ENCODE data around the gene IVNS1ABP. TPM values are rescaled to one million over a fixed set of nuclear protein-coding genes. Genes with fewer than 3 reads are reported as not detected.
"Not testable (repeated sequence)": the region's sequence is repeated elsewhere in the genome, so short reads cannot be mapped to it uniquely, and the experiment has no call there.

The IVNS1ABP gene
- total and polyA plus RNA-seq, 2 experiments from 2014 or later = 74.4 to 116 TPM

- not testable (repeated sequence) for H3K9me2 ChIP-seq (replicated peaks; ENCODE audit: insufficient read depth); H2AFZ ChIP-seq; H3K4me3 ChIP-seq; H3K27ac ChIP-seq; H3K27me3 ChIP-seq; H3K4me1 ChIP-seq (ENCODE audit: insufficient read depth); H4K20me1 ChIP-seq (ENCODE audit: insufficient read depth, poor library complexity, severe bottlenecking); H3K9me3 ChIP-seq (ENCODE audit: low read depth); H3K36me3 ChIP-seq (replicated peaks; ENCODE audit: insufficient read depth, low read depth); DNase-seq (ENCODE audit: low spot score); H3K4me2 ChIP-seq; H3K79me2 ChIP-seq
- 100% methylated on average over 3 of the region's 4 CpGs for WGBS (ENCODE audit: low lambda C conversion rate, missing lambda C conversion rate)
Observed at GRCh38 chr1:185251928-185252327, 65.1 kb downstream of the IVNS1ABP start.

GRCh38 chr1:185250063-185250462 lies 67.0 kb downstream of the IVNS1ABP start:
- Histone ChIP-seq H3K4me2 (no peak overlapping the region), H4K20me1 (ENCODE audit: insufficient read depth, poor library complexity, severe bottlenecking) (no peaks in the 10 kb centered on the region), H3K27ac (no peak overlapping the region), H3K79me2 (no peaks in the 10 kb centered on the region), H3K4me1 (ENCODE audit: insufficient read depth) (no peaks in the 10 kb centered on the region), H3K9me3 (ENCODE audit: low read depth) (no peaks in the 10 kb centered on the region), H3K36me3 (replicated peaks; ENCODE audit: insufficient read depth, low read depth) (no peaks in the 10 kb centered on the region), H3K27me3 (no peaks in the 10 kb centered on the region), H2AFZ (no peak overlapping the region), H3K9me2 (replicated peaks; ENCODE audit: insufficient read depth) (no peaks in the 10 kb centered on the region), H3K4me3 (no peak overlapping the region)
- DNase-seq (ENCODE audit: low spot score) = no peak
- no peak for TF ChIP-seq EZH2 (IDR thresholded peaks at IDR 0.05; ENCODE audit: borderline replicate concordance)
- no peak for TF ChIP-seq CTCF (IDR thresholded peaks at IDR 0.05; ENCODE audit: poor library complexity)
- TF ChIP-seq EZH2phosphoT487 (IDR thresholded peaks at IDR 0.05; ENCODE audit: low read depth, severe bottlenecking, unreplicated experiment) = no peak
- 90% methylated on average over 4 of the region's 4 CpGs for WGBS (ENCODE audit: low lambda C conversion rate, missing lambda C conversion rate)

- no peaks in the 10 kb centered on the region for H4K20me1 ChIP-seq (ENCODE audit: insufficient read depth, poor library complexity, severe bottlenecking)
- no peaks in the 10 kb centered on the region for H3K9me2 ChIP-seq (replicated peaks; ENCODE audit: insufficient read depth)
- H3K4me3 ChIP-seq = no peak overlapping the region
- no peak overlapping the region for H2AFZ ChIP-seq
- H3K9me3 ChIP-seq (ENCODE audit: low read depth) = no peaks in the 10 kb centered on the region
- no peak overlapping the region for H3K27ac ChIP-seq
- H3K27me3 ChIP-seq = no peaks in the 10 kb centered on the region
- no peaks in the 10 kb centered on the region for H3K36me3 ChIP-seq (replicated peaks; ENCODE audit: insufficient read depth, low read depth)
- H3K4me2 ChIP-seq = no peak overlapping the region
- H3K4me1 ChIP-seq (ENCODE audit: insufficient read depth) = no peaks in the 10 kb centered on the region
- no peak for TF ChIP-seq CTCF (IDR thresholded peaks at IDR 0.05; ENCODE audit: poor library complexity)
- no peak for TF ChIP-seq EZH2phosphoT487 (IDR thresholded peaks at IDR 0.05; ENCODE audit: low read depth, severe bottlenecking, unreplicated experiment)
- TF ChIP-seq EZH2 (IDR thresholded peaks at IDR 0.05; ENCODE audit: borderline replicate concordance) = no peak
- no peak for DNase-seq (ENCODE audit: low spot score)
- 55% methylated on average over 2 of the region's 2 CpGs for WGBS (ENCODE audit: low lambda C conversion rate, missing lambda C conversion rate)
- H3K79me2 ChIP-seq = no peaks in the 10 kb centered on the region
Observed at GRCh38 chr1:185249563-185249962, 67.5 kb downstream of the IVNS1ABP start.

Small RNAs within 50 kb of the gene (small RNA-seq; reads per million reads assigned to genes)
- not detected for gene RF00019

Other genes starting within 250 kb of the IVNS1ABP start
- 23.1 and 29.2 TPM in 2 replicates for gene TRMT1L, start 160.3 kb downstream of the IVNS1ABP start, total RNA-seq
- gene TRMT1L, start 160.3 kb downstream of the IVNS1ABP start, polyA plus RNA-seq = 11.1 and 12.3 TPM in 2 replicates
- 9.5 and 9.6 TPM in 2 replicates for gene SWT1, start 160.1 kb downstream of the IVNS1ABP start, total RNA-seq
- 3.4 and 5.3 TPM in 2 replicates for gene SWT1, start 160.1 kb downstream of the IVNS1ABP start, polyA plus RNA-seq

All from hepatocyte (in vitro differentiated cells).